Activated T-cell treated with anti-CD3 and anti-CD28 coated beads for 48 hours (primary cell): ENCODE measurements around the gene MAP4K5.
A peak's percentile ranks its signal among the peaks of the same experiment; 100 is the strongest.
"Not testable (repeated sequence)": the region's sequence is repeated elsewhere in the genome, so short reads cannot be mapped to it uniquely, and the experiment has no call there.

Source experiments
- DNase-seq: peaks from one replicate; pipeline ENCODE4 v3.0.0-alpha.2; 2020; ENCODE audit warnings: low read depth

MAP4K5 gene

DNA sequence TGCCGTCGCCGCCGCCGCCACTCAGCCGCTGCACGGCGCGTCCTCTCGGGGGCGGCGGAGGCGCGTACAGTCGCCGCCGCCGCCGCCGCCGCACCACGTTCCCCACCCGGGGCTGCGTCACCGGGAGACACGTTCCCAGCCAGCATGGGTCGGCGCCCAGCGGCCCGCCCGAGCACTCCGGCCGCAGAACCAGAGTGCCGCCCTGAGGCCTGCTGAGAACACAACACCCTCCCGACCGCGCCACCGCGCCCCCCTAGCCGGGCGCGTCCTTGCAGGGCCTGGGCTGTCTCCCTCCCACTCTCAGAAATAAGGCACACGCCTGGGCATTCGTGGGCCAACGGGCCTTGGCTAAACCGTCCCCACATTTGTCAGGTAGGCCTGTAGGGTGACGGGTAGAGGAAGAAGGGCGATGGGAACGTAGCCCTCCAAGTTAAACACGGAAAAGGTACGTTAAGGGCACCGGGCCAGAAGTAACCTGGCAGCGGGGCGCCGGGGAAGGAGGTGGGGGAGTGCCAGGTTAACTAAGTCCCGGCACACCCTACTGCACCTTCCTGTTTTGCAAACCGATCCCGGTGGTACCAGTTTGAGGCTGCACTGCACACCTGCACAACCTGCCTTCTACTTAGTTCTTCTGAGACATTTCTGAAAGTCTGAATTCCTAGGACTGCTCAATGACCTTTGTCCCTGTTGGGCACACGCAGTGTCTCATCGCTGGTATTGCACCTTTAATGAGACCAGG lies at the start of gene MAP4K5:
MAP4K5 (minus strand) TSS at position 68 of the 739 bp plus-strand sequence. CDS start 520 bp downstream, outside the sequence.
- peak; percentile 90 for DNase-seq

DNA sequence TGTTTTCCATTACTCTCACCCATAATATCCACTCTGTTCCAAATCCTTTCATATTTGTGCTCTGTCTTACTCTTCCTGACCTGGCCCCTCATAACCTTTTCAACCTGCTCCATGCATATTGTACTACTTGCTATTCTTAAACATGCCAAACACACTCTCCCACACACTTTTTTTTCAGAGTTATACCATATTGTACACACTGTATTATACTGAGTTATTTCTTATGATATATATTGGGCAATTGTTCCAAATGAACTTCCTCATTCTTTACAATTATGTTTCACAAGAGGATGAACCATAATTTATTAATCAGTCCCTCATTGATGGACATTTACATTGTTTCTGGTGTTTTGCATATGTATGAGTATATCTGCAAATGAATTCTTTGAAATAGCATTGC lies 46.1 kb upstream of the MAP4K5 start:
- DNase-seq: no peak

DNA sequence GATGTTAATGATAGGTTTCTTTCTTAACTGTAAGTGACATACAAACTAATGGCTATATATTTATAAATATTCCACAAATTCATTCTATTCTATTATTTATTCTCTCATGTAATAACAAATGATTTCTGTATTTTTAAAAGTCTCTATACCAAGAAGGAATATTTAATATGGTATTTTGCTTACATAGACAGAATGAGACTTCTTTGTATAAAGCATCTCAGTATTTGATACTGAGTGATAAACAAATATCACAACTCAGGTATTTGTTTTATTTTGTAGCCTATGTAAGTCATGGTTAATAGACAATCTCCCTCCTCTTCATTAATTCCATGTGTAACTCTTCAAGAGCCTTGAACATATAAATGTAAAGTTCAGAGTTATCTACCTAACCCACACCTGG lies 45.6 kb upstream of the MAP4K5 start:
- no peak for DNase-seq

DNA sequence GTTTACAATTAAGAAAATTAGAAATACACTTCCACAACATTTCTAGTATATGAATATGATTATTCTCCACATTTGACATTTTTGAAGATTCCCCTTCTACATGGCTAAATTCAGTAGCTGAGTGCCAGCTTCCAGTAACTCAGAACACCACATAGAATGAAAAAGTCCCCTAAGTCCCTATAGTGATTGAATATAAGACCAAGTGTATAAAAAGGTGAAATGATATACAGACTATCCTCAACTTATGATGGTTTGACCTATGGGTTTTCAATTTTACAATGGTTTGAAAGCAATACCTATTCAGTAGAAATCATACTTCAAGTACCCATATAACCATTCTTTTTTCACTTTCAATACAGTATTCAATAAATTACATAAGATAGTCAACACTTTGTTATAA lies 43.4 kb upstream of the MAP4K5 start:
- DNase-seq: no peak

DNA sequence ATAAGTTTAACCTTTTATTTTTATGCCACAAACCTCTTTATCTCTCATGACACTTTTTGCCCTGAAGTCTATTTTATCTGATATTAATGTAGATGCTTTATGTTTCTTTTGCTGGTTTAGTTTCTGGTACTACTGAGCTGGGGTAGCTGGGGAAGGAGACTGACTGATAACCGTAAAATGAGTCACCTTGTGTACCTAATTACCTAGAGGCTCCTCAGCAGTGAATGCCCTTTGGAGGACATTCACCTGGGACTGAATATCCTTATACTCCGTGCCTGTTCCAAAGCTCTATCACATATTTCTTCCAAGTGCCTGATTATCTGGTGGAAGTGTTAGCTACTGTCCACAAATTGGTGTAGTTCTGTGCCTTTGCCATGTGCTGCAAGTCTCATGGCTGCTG lies 41.5 kb upstream of the MAP4K5 start:
- DNase-seq: no peak

DNA sequence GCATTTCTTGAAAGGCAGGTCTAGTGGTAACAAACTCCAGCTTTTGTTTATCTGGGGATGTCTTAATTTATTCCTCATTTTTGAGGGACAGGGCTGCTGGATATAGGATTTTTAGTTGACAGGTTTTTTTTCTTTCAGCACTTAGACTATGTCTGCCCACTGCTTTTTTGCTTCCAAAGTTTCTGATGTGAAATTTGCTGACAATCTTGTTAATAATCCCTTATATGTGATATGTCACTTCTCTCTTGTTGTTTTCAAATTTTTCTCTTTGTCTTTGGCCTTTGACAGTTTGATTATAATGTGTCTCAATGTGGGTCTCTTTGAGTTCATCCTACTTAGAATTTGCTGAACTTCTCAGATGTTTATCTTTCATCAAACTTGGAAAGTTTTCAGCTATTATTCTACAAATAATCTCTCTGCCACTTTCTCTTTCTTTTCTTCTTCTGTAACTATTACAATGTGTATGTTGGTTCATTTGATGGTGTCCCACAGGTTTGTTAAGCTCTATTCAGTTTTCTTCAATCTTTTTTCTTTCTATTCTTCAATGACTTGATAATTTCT lies 37.4 kb upstream of the MAP4K5 start:
- DNase-seq: no peak

DNA sequence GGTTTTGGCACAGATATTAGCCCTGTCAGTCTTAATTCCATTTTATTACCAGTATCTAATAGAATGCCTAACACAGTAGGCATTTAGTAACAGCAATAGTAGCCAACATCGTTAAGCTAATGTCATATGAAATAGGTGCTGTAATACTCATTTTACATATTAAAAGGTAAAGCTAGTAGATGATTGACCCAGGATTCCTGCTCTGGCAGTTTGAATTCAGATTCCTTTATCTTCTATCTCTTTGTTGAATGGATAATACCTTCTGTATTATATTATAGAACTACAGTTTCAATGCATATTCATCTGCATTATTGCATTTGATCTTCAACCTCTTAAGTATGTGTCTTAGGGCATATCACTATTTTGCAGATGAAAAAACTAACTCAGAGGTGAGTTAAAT lies 30.5 kb upstream of the MAP4K5 start:
- DNase-seq: no peak

DNA sequence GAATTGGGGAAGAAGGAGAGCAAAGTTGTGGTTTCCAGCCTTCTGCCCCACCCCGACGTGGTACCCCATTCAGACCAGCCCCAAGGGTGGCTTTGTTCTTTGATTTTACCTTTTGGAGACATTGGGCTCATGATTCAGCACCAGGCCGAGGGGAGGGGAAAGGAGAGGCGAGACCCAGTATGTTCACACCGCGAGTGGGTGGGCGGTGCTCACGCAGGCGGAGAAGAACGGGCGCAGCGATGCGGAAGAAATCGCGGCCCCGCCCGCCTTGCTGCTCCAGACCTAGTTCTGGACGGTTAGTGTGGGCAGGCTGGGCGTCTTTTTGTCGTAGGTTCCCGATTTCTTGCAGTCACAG lies 28.5 kb upstream of the MAP4K5 start:
- peak; percentile 54 for DNase-seq

DNA sequence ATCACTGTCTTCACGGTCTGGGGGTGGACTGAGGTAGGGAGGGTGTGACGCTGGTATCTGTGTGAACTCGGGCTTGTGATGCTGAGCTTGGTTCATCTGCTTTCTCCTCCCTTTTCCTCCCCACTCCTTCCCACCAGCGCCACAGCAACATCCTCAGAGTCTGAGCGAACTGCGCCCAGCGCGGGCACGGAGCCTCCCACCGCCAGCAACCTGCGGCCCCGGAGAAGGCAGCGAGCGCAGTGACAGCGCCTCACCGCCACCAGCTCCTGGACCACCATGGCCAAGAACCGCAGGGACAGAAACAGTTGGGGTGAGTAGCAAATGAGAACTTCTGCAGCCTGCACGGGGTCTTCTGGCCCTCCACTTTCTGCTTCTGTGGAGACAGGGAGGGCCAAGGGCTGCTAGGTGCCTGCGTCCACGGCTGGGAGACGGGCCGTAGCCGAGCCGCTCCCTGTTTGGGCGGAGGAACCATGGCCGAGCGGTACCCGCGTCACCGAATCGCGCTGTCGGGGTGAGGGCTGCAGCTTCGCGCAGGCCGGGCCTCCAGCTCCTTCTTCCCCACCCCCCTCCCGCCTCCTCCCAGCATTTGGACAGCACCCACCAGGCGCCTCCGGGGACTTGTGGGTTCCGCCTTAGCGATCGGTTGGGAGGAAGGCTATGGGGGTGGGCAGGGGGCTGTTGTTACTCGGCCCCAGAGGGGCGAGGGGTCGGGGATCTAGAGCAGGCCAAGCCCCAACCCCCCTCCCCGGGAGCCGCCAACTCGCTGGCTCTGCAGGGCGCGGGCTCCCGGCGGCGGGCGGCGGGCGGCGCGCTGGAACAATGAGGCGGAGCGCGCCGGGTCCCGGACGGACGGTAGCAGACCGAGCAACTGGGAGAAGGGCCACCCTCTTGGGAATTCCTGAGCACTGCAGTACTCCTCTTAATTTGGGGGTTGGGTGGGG lies 27.9 kb upstream of the MAP4K5 start, which contains the start of gene ATL1:
ATL1 (plus strand) TSS at position 156 of the 941 bp plus-strand sequence; CDS start at position 277, 121 bp downstream.
- peak; percentile 42 for DNase-seq

DNA sequence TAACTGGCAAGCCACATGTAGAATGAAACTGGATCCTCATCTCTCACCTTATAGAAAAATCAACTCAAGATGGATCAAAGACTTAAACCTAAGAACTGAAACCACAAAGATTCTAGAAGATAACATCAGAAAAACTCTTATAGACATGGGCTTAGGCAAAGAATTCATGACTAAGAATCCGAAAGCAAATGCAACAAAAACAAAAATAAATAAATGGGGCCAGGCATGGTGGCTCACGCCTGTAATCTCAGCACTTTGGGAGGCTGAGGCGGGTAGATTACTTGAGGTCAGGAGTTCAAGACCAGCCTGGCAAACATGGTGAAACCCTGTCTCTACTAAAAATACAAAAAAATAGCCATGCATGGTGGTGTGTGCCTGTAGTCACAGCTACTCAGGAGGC lies 20.4 kb upstream of the MAP4K5 start:
- DNase-seq: not testable (repeated sequence)

DNA sequence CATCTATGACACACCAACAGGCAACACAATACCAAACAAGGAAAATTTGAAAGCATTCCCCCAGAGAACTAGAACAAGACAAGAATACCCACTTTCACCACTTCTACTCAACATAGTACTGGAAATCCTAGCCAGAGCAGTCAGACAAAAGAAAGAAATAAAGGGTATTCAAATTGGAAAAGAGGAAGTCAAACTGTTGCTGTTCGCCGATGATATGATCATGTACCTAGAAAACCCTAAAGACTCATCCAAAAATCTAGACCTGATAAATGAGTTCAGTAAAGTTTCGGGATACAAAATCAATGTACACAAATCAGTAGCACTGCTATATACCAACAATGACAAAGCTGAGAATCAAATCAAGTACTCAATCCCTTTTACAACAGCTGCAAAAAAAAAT lies 19.5 kb upstream of the MAP4K5 start:
- DNase-seq: no peak

DNA sequence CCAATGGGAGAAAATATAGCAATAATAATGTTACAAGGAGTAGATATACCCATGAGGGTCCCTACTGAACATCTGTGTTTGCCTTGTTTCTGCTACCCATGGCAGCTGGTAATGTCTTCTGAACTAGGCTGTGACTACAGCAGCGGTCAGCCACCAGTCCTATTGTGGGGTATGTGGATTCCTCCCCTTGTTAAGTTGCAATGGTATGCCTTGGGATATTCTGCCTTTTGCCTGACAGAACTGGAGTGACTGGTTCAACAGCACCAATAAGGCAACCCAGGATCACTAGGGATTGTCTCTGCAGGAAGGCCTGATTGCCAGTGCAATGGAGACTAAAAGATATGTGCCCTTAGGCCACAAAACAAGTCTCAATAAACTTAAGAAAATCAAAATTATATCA lies 17.9 kb upstream of the MAP4K5 start:
- DNase-seq: no peak

DNA sequence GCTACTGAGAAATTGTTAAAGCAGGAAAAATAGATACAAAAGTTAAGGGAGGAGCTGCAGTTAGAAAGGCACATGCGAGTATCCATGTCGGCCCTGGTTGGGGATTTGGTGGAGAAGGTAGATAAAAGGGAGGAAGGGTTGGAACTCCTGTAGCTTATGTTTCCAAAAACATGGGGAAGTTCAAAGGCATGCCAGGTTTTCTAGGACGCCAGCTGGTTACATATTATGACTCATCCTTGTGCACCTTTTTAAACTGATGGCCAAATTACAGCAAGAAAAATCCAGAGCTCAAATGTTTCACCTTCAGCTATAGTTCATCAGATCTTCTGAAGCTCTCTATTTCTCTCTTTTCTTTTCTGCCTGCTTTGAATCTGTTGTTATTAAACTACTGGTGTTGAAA lies 13.2 kb upstream of the MAP4K5 start:
- DNase-seq: no peak

DNA sequence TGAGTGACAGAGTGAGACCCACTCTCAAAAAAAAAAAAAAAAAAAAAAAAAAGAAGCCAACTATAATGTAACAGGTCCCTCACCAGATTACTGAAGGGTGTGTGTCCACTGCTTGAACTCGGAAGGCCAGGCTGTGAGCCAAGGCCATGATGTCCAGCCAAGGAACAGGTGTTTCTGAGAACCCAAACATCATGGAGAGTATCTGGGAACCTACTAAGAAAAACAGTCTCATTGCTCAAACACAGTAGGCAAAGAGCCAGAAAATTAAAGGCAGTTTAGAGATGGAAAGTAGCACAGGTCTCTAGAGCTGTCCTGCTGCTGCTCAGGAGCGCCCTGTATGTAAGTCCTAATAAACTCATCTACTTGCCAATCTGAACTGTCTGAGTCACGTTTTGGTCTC lies 12.5 kb upstream of the MAP4K5 start:
- DNase-seq: no peak

DNA sequence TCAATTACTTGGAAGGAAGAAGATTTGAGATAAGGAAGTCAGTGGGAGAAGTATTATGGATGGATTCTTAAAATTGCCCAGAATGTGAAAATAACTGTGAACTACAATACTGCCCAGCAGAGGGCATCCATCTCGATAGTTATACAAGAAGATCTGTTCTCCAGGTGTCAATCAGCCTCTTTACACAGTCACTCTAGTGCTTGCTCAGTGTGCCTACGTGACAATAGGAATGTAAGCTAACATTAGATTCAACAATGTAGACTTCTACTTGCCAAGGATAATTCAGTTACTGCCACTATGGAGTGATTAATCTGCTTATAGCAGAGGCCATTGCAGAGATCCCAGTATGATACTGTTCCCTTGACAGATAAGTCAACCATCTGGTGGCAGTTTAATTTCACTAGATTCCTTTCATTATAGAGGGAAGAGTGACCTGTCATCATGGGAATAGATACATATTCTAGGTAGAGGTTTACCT lies 10.6 kb upstream of the MAP4K5 start:
- no peak for DNase-seq

DNA sequence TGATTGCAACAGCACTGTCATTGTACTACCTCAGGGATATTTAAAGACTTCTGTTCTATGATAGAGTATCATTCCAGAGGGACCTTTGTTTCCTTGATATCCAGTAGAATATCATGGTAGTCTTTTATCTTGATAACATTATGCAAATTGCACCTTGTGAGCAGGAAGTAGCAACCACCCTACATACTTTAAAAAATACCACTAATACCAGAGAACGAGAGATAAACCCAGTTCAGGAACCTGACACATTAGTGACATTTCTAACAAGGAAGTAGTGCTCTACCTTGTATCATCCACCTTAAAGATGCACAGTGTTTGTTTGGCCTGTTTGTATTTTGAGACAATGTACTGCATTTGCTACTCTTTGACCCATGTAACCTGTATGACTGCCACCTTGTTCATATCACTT lies 8.8 kb upstream of the MAP4K5 start:
- DNase-seq: no peak

DNA sequence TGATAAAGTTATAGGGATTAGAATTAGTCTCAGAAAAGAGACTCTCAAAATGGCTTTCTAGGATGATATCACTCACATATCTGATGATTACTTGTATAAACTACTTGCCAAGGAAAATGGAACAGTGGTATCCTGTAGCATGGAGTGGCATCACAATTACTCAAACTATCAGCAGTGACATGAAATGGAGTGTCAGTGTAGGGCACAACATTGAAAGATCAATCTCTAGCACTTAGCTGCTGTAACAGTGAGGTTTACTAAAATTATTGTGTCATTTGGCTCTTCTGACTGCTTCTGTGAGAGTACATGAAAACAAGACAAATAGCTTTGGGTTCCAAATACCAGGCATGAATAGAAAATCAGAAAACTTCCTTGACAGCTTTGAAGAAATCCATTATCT lies 6.7 kb upstream of the MAP4K5 start:
- DNase-seq: no peak

DNA sequence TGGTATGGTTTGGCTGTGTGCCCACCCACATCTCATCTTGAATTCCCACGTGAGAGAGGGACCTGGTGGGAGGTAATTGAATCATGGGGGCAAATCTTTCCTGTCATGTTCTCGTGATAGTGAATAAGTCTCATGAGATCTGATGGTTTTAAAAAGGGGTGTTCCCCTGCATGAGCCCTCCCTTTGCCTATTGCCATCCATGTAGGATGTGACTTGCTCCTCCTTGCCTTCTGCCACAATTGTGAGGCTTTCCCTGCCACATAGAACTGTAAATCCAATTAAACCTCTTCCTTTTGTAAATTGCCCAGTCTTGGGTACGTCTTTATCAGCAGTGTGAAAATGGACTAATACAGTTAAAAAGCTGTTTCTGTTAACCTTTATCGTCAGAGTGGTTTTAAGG lies 5.7 kb upstream of the MAP4K5 start:
- not testable (repeated sequence) for DNase-seq

DNA sequence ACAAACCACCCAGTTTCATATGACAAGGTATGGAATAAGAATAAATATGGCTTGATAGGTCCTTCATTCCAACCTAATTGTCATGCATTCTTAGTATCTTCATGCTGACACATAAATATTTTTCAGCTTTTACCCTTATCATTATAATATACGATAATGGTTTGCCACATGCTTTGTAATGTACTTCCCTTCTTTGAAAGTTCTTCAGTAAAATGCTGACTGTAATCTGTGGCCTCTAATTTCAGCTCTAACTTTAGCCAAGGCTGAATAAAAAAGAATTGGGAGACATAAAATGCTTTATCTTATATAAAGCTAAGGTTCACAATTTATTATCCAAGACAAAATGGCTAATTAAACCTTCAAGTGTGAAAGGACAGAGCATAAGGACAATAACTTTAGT lies 2.6 kb upstream of the MAP4K5 start:
- no peak for DNase-seq

DNA sequence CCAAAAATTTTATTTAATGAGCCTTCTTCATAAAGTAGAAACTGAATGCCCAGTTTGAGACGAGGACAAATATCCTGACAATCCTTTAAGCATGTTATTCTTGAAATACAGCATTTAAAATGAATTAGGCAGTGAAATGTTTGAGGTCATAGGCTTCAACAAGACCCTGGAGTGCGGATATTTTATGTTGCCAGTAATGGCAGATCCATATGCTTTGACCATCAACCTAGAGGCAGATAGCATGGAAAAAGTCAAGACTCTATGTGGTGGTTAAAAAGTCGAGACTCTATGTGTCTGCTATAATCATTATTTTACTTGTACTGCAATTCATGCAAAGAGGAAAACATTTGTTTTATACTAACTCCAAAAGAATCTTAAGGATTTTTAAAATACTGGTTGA lies 2.0 kb upstream of the MAP4K5 start:
- no peak for DNase-seq

DNA sequence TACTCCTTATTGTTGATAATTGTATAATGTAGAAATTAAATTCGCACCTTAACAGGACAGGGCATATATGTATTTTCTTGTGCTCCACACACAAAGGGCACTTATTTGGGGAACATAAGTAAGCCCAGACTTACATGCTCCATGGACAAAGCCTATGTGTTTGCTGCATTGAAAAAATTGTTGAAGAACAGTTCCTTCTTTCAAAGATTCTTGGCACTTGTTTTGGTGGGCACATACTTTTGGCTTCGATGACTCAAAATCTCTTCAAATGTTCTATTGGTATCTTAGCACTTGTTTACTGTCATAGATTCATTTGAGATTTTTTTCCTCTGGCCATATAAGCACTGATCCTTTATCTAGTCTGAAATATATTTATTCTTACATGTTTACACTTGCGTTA lies 1.4 kb upstream of the MAP4K5 start:
- DNase-seq: no peak

DNA sequence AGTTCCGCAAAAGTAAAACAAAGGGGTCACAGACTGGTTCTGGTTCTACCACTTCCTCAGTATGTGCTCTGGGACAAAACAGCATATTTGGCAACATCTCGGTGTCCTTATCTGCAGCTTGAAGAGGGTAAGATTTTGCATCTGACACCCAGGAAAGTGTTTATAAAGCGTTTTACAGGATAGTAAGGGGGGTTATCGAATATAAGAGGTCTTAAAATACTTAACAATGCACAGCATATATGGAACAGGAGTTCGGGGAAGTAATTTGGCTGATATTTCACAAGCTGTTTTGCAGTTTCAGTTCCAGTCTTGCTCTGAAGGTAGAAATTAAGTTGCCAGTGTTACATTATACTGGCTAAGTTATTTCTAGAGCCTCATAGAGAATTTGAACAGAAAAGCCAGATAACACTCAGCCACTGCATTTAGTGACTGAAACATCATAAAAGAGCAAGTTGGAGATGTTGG lies 904 bp upstream of the MAP4K5 start:
- DNase-seq: no peak
